GM12878 (cell line): ENCODE data around the gene DLD. TPM values are rescaled to one million over a fixed set of nuclear protein-coding genes. Genes with fewer than 3 reads are reported as not detected.

ENCODE experiments used
- ATF7 ChIP-seq: fragments of 450-650 bp; IDR thresholded peaks from 2 replicates; pipeline ENCODE4 v1.6.1; 2016; ENCODE audit warnings: low read depth, mild to moderate bottlenecking
- CBX3 ChIP-seq: fragments of 200-600 bp; sonication (generic); IDR thresholded peaks from 2 replicates; pipeline ENCODE4 v1.6.1; 2016; ENCODE audit warnings: low read depth, borderline replicate concordance
- FOS ChIP-seq: IDR thresholded peaks from 3 replicates; pipeline ENCODE4 v1.6.1; 2011; ENCODE audit warnings: borderline replicate concordance; ENCODE audit not compliant: insufficient read length; ENCODE audit errors: extremely low read depth
- HCFC1 ChIP-seq: fragments of 150-350 bp; IDR thresholded peaks from 2 replicates; pipeline ENCODE4 v1.6.1; 2014; ENCODE audit warnings: low read length
- IKZF2 ChIP-seq, 2 experiments: fragments of 450-650 bp; IDR thresholded peaks; 2 replicates each; pipeline ENCODE4 v1.6.1; 2017; ENCODE audit warnings: mild to moderate bottlenecking in 2 of 2, moderate library complexity in 2 of 2
- KLF5 ChIP-seq: fragments of 450-650 bp; IDR thresholded peaks from 2 replicates; pipeline ENCODE4 v1.6.1; 2014; ENCODE audit warnings: mild to moderate bottlenecking; ENCODE audit not compliant: partially characterized antibody
- MXI1 ChIP-seq: fragments of 150-350 bp; IDR thresholded peaks from 2 replicates; pipeline ENCODE4 v1.6.1; 2011; ENCODE audit warnings: low read depth, mild to moderate bottlenecking, inconsistent platforms, low read length, improper control_type of control experiment
- MYB ChIP-seq: fragments of 150-350 bp; IDR thresholded peaks from 2 replicates; pipeline ENCODE4 v1.6.1; 2014; ENCODE audit warnings: mild to moderate bottlenecking, low read depth, low read length, borderline replicate concordance
- NBN ChIP-seq: fragments of 450-650 bp; IDR thresholded peaks from 2 replicates; pipeline ENCODE4 v1.6.1; 2016
- NFYA ChIP-seq: IDR thresholded peaks from 2 replicates; pipeline ENCODE4 v1.6.1; 2011; ENCODE audit warnings: low read depth, mild to moderate bottlenecking, low read length, improper control_type of control experiment, borderline replicate concordance
- NFYB ChIP-seq: IDR thresholded peaks from 2 replicates; pipeline ENCODE4 v1.6.1; 2011; ENCODE audit warnings: low read depth, mild to moderate bottlenecking, low read length, improper control_type of control experiment, moderate library complexity; ENCODE audit not compliant: insufficient read depth
- NR2F1 ChIP-seq: fragments of 450-650 bp; conservative IDR thresholded peaks from 2 replicates; pipeline ENCODE4 v1.6.1; 2017; ENCODE audit warnings: mild to moderate bottlenecking
- POLR2A ChIP-seq: IDR thresholded peaks from 2 replicates; pipeline ENCODE4 v1.6.1; 2011; ENCODE audit warnings: low read depth, mild to moderate bottlenecking, low read length
- RAD51 ChIP-seq: fragments of 450-650 bp; IDR thresholded peaks from 2 replicates; pipeline ENCODE4 v1.6.1; 2016; ENCODE audit warnings: moderate library complexity, mild to moderate bottlenecking, inconsistent platforms
- RFX5 ChIP-seq: IDR thresholded peaks from 2 replicates; pipeline ENCODE4 v1.6.1; 2011; ENCODE audit warnings: low read depth, low read length, improper control_type of control experiment
- SMARCA5 ChIP-seq: fragments of 450-650 bp; IDR thresholded peaks from 2 replicates; pipeline ENCODE4 v1.6.1; 2017; ENCODE audit warnings: mild to moderate bottlenecking
- USF1 ChIP-seq: IDR thresholded peaks from 2 replicates; pipeline ENCODE4 v1.6.1; 2011; ENCODE audit warnings: borderline replicate concordance, low read depth, mild to moderate bottlenecking, moderate library complexity, mixed read lengths, low read length; ENCODE audit not compliant: insufficient read depth; ENCODE audit errors: extremely low read length
- ZBTB40 ChIP-seq: fragments of 450-650 bp; IDR thresholded peaks from 2 replicates; pipeline ENCODE4 v1.6.1; 2016; ENCODE audit warnings: mild to moderate bottlenecking, moderate library complexity, borderline replicate concordance
- ZSCAN29 ChIP-seq: fragments of 450-650 bp; IDR thresholded peaks from 2 replicates; pipeline ENCODE4 v1.6.1; 2017; ENCODE audit warnings: mild to moderate bottlenecking, moderate library complexity
- polyA plus RNA-seq, 11 experiments: library from polyadenylated mRNA; depleted of rRNA in 4 of 11; unstranded in 6 of 11; stranded (reverse) in 5 of 11; fragments of >200 nt; fragmentation: Nextera tagmentation in 4 of 11; fragmentation: Illumina TruSeq in 1 of 11; extraction: Ambion mirVana in 4 of 11; extraction: Trizol in 1 of 11; gene quantifications; 1 replicate in 1 of 11; 2 replicates in 10 of 11; pipeline versions ENCODE4 v1.2.1 to v1.2.3, GENCODE V29; 2011 to 2016; ENCODE audit warnings: inconsistent platforms in 2 of 11, missing spikeins in 2 of 11, low read depth in 1 of 11
- total RNA-seq, 4 experiments: library from RNA; depleted of rRNA in 3 of 4; stranded (reverse); fragments of >200 nt in 3 of 4; fragmentation: Illumina TruSeq in 1 of 4; extraction: Trizol in 1 of 4; gene quantifications; 2 replicates each; pipeline versions ENCODE4 v1.2.1 to v1.2.3, GENCODE V29; 2013 to 2021
- TF ChIP-seq, protein P1 (sequence below): fragments of 450-650 bp; IDR thresholded peaks from 2 replicates; pipeline ENCODE4 v1.6.1; 2017; ENCODE audit warnings: mild to moderate bottlenecking, moderate library complexity
- TF ChIP-seq, protein P2 (sequence below): IDR thresholded peaks from 2 replicates; pipeline ENCODE4 v1.6.1; 2011; ENCODE audit warnings: borderline replicate concordance, low read depth, mild to moderate bottlenecking, moderate library complexity, low read length; ENCODE audit not compliant: insufficient read depth, poor library complexity, severe bottlenecking

DLD gene
- total and polyA plus RNA-seq, 10 of the 15 experiments (the other 5 are each of a cell fraction or from before 2014, with no cell fraction given) = 62.7 to 314 (median 161) TPM

DNA sequence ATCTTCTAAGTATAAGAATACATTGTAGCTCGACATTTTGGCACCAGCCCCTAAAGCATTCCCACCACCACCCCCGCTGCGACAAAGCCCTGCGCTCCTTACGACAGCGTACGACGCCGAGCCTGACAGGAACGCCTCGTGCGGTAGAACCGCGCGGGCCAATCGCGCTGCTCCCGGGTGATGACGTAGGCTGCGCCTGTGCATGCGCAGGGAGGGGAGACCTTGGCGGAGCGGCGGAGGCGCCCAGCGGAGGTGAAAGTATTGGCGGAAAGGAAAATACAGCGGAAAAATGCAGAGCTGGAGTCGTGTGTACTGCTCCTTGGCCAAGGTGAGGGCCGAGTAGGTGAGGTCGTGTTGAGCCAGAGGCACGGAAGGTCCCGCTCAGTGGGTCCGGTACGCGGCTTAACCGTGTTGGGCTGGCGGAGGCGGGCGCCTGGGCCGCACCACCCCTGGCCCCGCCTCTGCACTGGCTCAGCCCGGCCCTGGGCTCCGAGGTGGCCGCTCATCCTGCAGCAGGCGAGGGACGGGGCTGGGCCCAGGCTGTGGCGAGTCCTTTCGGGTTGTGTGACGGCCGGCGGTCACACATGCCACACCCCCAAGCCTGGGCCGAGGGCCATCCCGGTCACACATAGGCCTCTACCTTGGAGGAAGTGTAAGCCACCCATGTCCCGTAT is at the start of gene DLD (continued):
- TF ChIP-seq ZBTB40 (no peak), POLR2A (peak; percentile 82), KLF5 (peak; percentile 24), HCFC1 (peak; percentile 29; the same call in 1 of the 2 replicates), MXI1 (peak; percentile 65; the same call in 1 of the 2 replicates), ZSCAN29 (no peak), SMARCA5 (peak; percentile 65; the same call in 1 of the 2 replicates), NBN (peak; percentile 90), USF1 (no peak), NR2F1 (peak; percentile 68; the same call in 1 of the 2 replicates), CBX3 (no peak), NFYB (peak; percentile 87), ATF7 (peak; percentile 70), MYB (peak; percentile 32; the same call in 1 of the 2 replicates), FOS (peak; percentile 7), NFYA (no peak), RAD51 (no peak), IKZF2 (IDR thresholded peaks at IDR 0.05) (peak; percentile 14 to 41; a peak in 1 of 4 replicates), RFX5 (peak; percentile 89)
- TF ChIP-seq, protein P1, sequence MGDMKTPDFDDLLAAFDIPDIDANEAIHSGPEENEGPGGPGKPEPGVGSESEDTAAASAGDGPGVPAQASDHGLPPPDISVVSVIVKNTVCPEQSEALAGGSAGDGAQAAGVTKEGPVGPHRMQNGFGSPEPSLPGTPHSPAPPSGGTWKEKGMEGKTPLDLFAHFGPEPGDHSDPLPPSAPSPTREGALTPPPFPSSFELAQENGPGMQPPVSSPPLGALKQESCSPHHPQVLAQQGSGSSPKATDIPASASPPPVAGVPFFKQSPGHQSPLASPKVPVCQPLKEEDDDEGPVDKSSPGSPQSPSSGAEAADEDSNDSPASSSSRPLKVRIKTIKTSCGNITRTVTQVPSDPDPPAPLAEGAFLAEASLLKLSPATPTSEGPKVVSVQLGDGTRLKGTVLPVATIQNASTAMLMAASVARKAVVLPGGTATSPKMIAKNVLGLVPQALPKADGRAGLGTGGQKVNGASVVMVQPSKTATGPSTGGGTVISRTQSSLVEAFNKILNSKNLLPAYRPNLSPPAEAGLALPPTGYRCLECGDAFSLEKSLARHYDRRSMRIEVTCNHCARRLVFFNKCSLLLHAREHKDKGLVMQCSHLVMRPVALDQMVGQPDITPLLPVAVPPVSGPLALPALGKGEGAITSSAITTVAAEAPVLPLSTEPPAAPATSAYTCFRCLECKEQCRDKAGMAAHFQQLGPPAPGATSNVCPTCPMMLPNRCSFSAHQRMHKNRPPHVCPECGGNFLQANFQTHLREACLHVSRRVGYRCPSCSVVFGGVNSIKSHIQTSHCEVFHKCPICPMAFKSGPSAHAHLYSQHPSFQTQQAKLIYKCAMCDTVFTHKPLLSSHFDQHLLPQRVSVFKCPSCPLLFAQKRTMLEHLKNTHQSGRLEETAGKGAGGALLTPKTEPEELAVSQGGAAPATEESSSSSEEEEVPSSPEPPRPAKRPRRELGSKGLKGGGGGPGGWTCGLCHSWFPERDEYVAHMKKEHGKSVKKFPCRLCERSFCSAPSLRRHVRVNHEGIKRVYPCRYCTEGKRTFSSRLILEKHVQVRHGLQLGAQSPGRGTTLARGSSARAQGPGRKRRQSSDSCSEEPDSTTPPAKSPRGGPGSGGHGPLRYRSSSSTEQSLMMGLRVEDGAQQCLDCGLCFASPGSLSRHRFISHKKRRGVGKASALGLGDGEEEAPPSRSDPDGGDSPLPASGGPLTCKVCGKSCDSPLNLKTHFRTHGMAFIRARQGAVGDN = peak; percentile 85
- TF ChIP-seq, protein P2, sequence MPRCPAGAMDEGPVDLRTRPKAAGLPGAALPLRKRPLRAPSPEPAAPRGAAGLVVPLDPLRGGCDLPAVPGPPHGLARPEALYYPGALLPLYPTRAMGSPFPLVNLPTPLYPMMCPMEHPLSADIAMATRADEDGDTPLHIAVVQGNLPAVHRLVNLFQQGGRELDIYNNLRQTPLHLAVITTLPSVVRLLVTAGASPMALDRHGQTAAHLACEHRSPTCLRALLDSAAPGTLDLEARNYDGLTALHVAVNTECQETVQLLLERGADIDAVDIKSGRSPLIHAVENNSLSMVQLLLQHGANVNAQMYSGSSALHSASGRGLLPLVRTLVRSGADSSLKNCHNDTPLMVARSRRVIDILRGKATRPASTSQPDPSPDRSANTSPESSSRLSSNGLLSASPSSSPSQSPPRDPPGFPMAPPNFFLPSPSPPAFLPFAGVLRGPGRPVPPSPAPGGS = no peak
